SK-N-MC (cell line): ENCODE data around the gene ROCK2.

Experiments
- EZH2 ChIP-seq: fragments of 200-600 bp; sonication (generic); IDR thresholded peaks from one replicate; pipeline ENCODE4 v1.6.1; 2017; ENCODE audit warnings: antibody characterized with exemption
- FOXP2 ChIP-seq: optimal IDR thresholded peaks from 2 replicates; pipeline ENCODE3; 2011; ENCODE audit warnings: mild to moderate bottlenecking, moderate library complexity; ENCODE audit not compliant: insufficient read depth; ENCODE audit errors: extremely low read length, control extremely low read depth
- POLR2AphosphoS5 ChIP-seq: IDR thresholded peaks from 2 replicates; pipeline ENCODE4 v1.6.1; 2012; ENCODE audit warnings: mild to moderate bottlenecking, low read depth, low read length, borderline replicate concordance

DNA sequence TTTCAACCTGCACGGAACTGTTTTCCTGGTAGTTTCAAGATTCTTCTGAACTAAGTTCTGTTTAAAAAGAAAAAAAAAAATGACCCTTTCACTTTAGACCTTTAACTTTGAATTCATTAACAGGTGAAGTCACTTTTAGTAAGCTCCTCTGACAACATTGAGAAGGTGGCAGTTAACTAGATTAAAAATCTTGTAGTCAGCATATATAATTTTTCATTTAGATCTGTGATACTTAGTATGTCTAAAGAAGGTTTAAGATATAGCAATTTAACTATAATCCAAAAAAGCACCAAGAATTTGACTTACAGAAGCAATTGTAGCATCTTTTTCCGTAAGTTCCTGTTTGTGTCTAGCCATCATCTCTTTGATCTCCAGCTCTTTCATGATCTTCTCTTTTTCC lies 143.8 kb downstream of the ROCK2 start:
- no peak for TF ChIP-seq POLR2AphosphoS5
- no peak for TF ChIP-seq EZH2
- TF ChIP-seq FOXP2 = no peak
